Measurements from ENCODE around the gene GPHN.

GRCh38 chr14:66939409-66939808 is 431.5 kb downstream of the GPHN start:
- TF ChIP-seq SP1 (CRISPR knock-in tag; conservative IDR thresholded peaks at IDR 0.05) (no peak), ZNF138 (CRISPR knock-in tag; conservative IDR thresholded peaks at IDR 0.05) (no peak)
